Medulla oblongata (tissue), 1 donor: ENCODE data around the gene CRIP1.

ENCODE experiments used
- DNase-seq: peaks from one replicate; pipeline ENCODE4 v3.0.0-alpha.2; 2015; ENCODE audit errors: extremely low spot score

Gene CRIP1

GRCh38 chr14:105469456-105470349 is 17.0 kb upstream of the CRIP1 start:
- DNase-seq: no peak

GRCh38 chr14:105470350-105471296 is 16.1 kb upstream of the CRIP1 start:
- DNase-seq: no peak

- DNase-seq: no peak
These were observed 15.3 kb upstream of the CRIP1 start for GRCh38 chr14:105471297-105471821.

GRCh38 chr14:105471823-105472485 is 14.7 kb upstream of the CRIP1 start:
- no peak for DNase-seq

- no peak for DNase-seq
These were observed 14.1 kb upstream of the CRIP1 start for GRCh38 chr14:105472486-105472991.

GRCh38 chr14:105473033-105473676 is 13.5 kb upstream of the CRIP1 start:
- no peak for DNase-seq

- no peak for DNase-seq
These were observed 12.8 kb upstream of the CRIP1 start for GRCh38 chr14:105473677-105474482.

GRCh38 chr14:105474483-105475268 is 12.0 kb upstream of the CRIP1 start, which contains the start of gene CRIP2:
TSS of gene CRIP2 (plus strand) at chr14:105474821. CDS start at chr14:105474863, 42 bp downstream.
- no peak for DNase-seq

- no peak for DNase-seq
These were observed 11.2 kb upstream of the CRIP1 start for GRCh38 chr14:105475269-105476096.

GRCh38 chr14:105476097-105476830 is 10.4 kb upstream of the CRIP1 start:
- peak; percentile 88 for DNase-seq

GRCh38 chr14:105476831-105477659 is 9.6 kb upstream of the CRIP1 start:
- no peak for DNase-seq

- no peak for DNase-seq
These were observed 8.9 kb upstream of the CRIP1 start for GRCh38 chr14:105477660-105478397.

GRCh38 chr14:105478398-105479251 is 8.1 kb upstream of the CRIP1 start:
- DNase-seq: no peak

GRCh38 chr14:105479431-105480158 is 7.1 kb upstream of the CRIP1 start:
- DNase-seq: no peak
